H9 (cell line): ENCODE results near the gene SIPA1. TPM values are rescaled to one million over a fixed set of nuclear protein-coding genes. Genes with fewer than 3 reads are reported as not detected.

ENCODE experiments used
- DNase-seq: peaks from one replicate; pipeline ENCODE4 v3.0.0-alpha.2; 2017
- H2AFZ ChIP-seq: one replicate; pipeline ENCODE4 v1.6.1; 2013; ENCODE audit warnings: mild to moderate bottlenecking, low read length, control low read depth, moderate library complexity
- H2AK5ac ChIP-seq: 2 replicates; pipeline ENCODE4 v1.6.1; 2013; ENCODE audit warnings: low read length, control low read depth, mixed read lengths; ENCODE audit not compliant: insufficient read length
- H2BK120ac ChIP-seq: one replicate; pipeline ENCODE4 v1.6.1; 2013; ENCODE audit warnings: low read depth, mild to moderate bottlenecking, low read length, control low read depth, inconsistent platforms; ENCODE audit not compliant: poor library complexity, severe bottlenecking
- H2BK12ac ChIP-seq: 2 replicates; pipeline ENCODE4 v1.6.1; 2013; ENCODE audit warnings: low read length, control low read depth, mixed read lengths, low read depth; ENCODE audit not compliant: insufficient read length
- H2BK15ac ChIP-seq: 2 replicates; pipeline ENCODE4 v1.6.1; 2013; ENCODE audit warnings: low read depth, low read length, control low read depth
- H2BK20ac ChIP-seq: one replicate; pipeline ENCODE4 v1.6.1; 2013; ENCODE audit warnings: low read depth, mild to moderate bottlenecking, low read length, control low read depth, inconsistent platforms; ENCODE audit not compliant: poor library complexity, severe bottlenecking
- H2BK5ac ChIP-seq: 2 replicates; pipeline ENCODE4 v1.6.1; 2013; ENCODE audit warnings: low read length, control low read depth, mixed read lengths; ENCODE audit not compliant: insufficient read length
- H3K14ac ChIP-seq: 2 replicates; pipeline ENCODE4 v1.6.1; 2013; ENCODE audit warnings: low read length, control low read depth; ENCODE audit not compliant: insufficient read depth
- H3K18ac ChIP-seq: 2 replicates; pipeline ENCODE4 v1.6.1; 2013; ENCODE audit warnings: low read depth, mild to moderate bottlenecking, mixed read lengths, low read length, control low read depth; ENCODE audit not compliant: insufficient read length
- H3K23ac ChIP-seq: 2 replicates; pipeline ENCODE4 v1.6.1; 2013; ENCODE audit warnings: low read length, control low read depth, mixed read lengths, low read depth; ENCODE audit not compliant: insufficient read length
- H3K23me2 ChIP-seq: 2 replicates; pipeline ENCODE4 v1.6.1; 2013; ENCODE audit warnings: low read depth, mild to moderate bottlenecking, mixed read lengths, low read length, control low read depth; ENCODE audit not compliant: insufficient read length, poor library complexity, severe bottlenecking
- H3K27ac ChIP-seq: 2 replicates; pipeline ENCODE4 v1.5.1; 2013; ENCODE audit warnings: low read length, control low read depth, mixed read lengths, low read depth; ENCODE audit not compliant: insufficient read length
- H3K27me3 ChIP-seq: 2 replicates; pipeline ENCODE4 v1.6.1; 2013; ENCODE audit warnings: low read length, control low read depth, inconsistent platforms; ENCODE audit not compliant: insufficient read depth
- H3K4ac ChIP-seq: 2 replicates; pipeline ENCODE4 v1.6.1; 2013; ENCODE audit warnings: low read depth, mild to moderate bottlenecking, control low read depth, inconsistent platforms, low read length, moderate library complexity
- H3K4me1 ChIP-seq: 2 replicates; pipeline ENCODE4 v1.6.1; 2013; ENCODE audit warnings: low read length, control low read depth, inconsistent platforms; ENCODE audit not compliant: insufficient read depth
- H3K4me2 ChIP-seq: 2 replicates; pipeline ENCODE4 v1.6.1; 2013; ENCODE audit warnings: low read length, control low read depth, mixed read lengths; ENCODE audit not compliant: insufficient read length, insufficient read depth
- H3K56ac ChIP-seq: 2 replicates; pipeline ENCODE4 v1.6.1; 2013; ENCODE audit warnings: low read depth, mild to moderate bottlenecking, mixed read lengths, low read length, control low read depth; ENCODE audit not compliant: insufficient read length
- H3K79me1 ChIP-seq: 2 replicates; pipeline ENCODE4 v1.6.1; 2013; ENCODE audit warnings: low read depth, mild to moderate bottlenecking, moderate library complexity, low read length, control low read depth, inconsistent platforms; ENCODE audit not compliant: insufficient read depth, poor library complexity, severe bottlenecking
- H3K79me2 ChIP-seq: 2 replicates; pipeline ENCODE4 v1.6.1; 2013; ENCODE audit warnings: low read length, control low read depth, inconsistent platforms; ENCODE audit not compliant: insufficient read depth
- H3K9ac ChIP-seq: 2 replicates; pipeline ENCODE4 v1.6.1; 2013; ENCODE audit warnings: low read length, control low read depth, mixed read lengths; ENCODE audit not compliant: insufficient read length; ENCODE audit errors: extremely low read depth
- H3K9me3 ChIP-seq: one replicate; pipeline ENCODE4 v1.6.1; 2013; ENCODE audit warnings: low read depth, low read length, inconsistent platforms; ENCODE audit not compliant: control insufficient read depth
- H3T11ph ChIP-seq: one replicate; pipeline ENCODE4 v1.6.1; 2013; ENCODE audit warnings: mild to moderate bottlenecking, low read length, control low read depth, inconsistent platforms
- H4K20me1 ChIP-seq: one replicate; pipeline ENCODE4 v1.6.1; 2013; ENCODE audit not compliant: control insufficient read depth, insufficient read length, insufficient read depth
- H4K5ac ChIP-seq: 2 replicates; pipeline ENCODE4 v1.6.1; 2013; ENCODE audit warnings: low read depth, mild to moderate bottlenecking, mixed read lengths, low read length, control low read depth; ENCODE audit not compliant: insufficient read length
- H4K8ac ChIP-seq: replicated peaks from 2 replicates; pipeline ENCODE4 v1.6.1; 2013; ENCODE audit warnings: low read length, control low read depth, mixed read lengths, low read depth; ENCODE audit not compliant: insufficient read length
- H4K91ac ChIP-seq: 2 replicates; pipeline ENCODE4 v1.6.1; 2013; ENCODE audit warnings: low read depth, mild to moderate bottlenecking, moderate library complexity, mixed read lengths, low read length, control low read depth; ENCODE audit not compliant: insufficient read length
- H3K27ac Mint-ChIP-seq, 3 experiments: 2 replicates in 2 of 3; 3 replicates in 1 of 3; pipeline ENCODE4 v1.8.0; 2020 to 2021; ENCODE audit warnings: mixed read lengths in 3 of 3, mild to moderate bottlenecking in 1 of 3, moderate library complexity in 1 of 3
- H3K27me3 Mint-ChIP-seq: 2 replicates; pipeline ENCODE4 v1.8.0; 2021; ENCODE audit warnings: low read depth, mild to moderate bottlenecking, moderate library complexity, mixed read lengths
- H3K36me3 Mint-ChIP-seq, 3 experiments: 2 replicates in 2 of 3; 3 replicates in 1 of 3; pipeline ENCODE4 v1.8.0; 2020 to 2021; ENCODE audit warnings: low read depth in 3 of 3, mixed read lengths in 3 of 3; ENCODE audit not compliant: insufficient read depth in 1 of 3
- H3K4me1 Mint-ChIP-seq, 2 experiments: 2 replicates each; pipeline ENCODE4 v1.8.0; 2020; ENCODE audit warnings: mixed read lengths in 2 of 2
- H3K4me3 Mint-ChIP-seq, 2 experiments: 2 replicates in 1 of 2; 3 replicates in 1 of 2; pipeline ENCODE4 v1.8.0; 2020 to 2021; ENCODE audit warnings: mild to moderate bottlenecking in 2 of 2, mixed read lengths in 2 of 2, moderate library complexity in 1 of 2
- H3K9me3 Mint-ChIP-seq, 2 experiments: 2 replicates in 1 of 2; 3 replicates in 1 of 2; pipeline ENCODE4 v1.8.0; 2020; ENCODE audit warnings: mild to moderate bottlenecking in 2 of 2, mixed read lengths in 2 of 2, moderate library complexity in 1 of 2
- CTCF ChIP-seq: fragments of 200-600 bp; sonication (generic); conservative IDR thresholded peaks from 3 replicates; pipeline ENCODE4 v1.8.0; 2021; ENCODE audit warnings: antibody characterized with exemption, mild to moderate bottlenecking
- WGBS: extraction: QIAGEN DNeasy Blood & Tissue Kit; methylation state at CpG from one replicate; pipeline ENCODE4 v1.1.7; 2013; ENCODE audit warnings: missing lambda C conversion rate, low lambda C conversion rate, mixed read lengths; ENCODE audit not compliant: insufficient read length; ENCODE audit errors: extremely low coverage; 5-methylcytosine and 5-hydroxymethylcytosine counted together
- total RNA-seq: library from RNA; stranded (reverse); gene quantifications from 2 replicates; pipeline ENCODE4 v1.2.1, GENCODE V29; 2021

Gene SIPA1
- total RNA-seq, 1 experiment from 2014 or later: 32.0 TPM

- H2AFZ ChIP-seq: no peak overlapping the region
- H3K36me3 Mint-ChIP-seq: peaks cover 17 to 68% (median 65%) of the 10 kb centered on the region in 3 experiments; a peak in 6 of 7 replicates
- no peak overlapping the region for H3K9ac ChIP-seq
- no peak overlapping the region for H2AK5ac ChIP-seq
- no peak for TF ChIP-seq CTCF
- no peak overlapping the region for H3K18ac ChIP-seq
- no peak overlapping the region for H3K56ac ChIP-seq
- H2BK20ac ChIP-seq: no peak overlapping the region
- no peaks in the 10 kb centered on the region for H3K79me1 ChIP-seq
- H3T11ph ChIP-seq: no peak overlapping the region
- H3K4me1 Mint-ChIP-seq: no peaks in the 10 kb centered on the region
- no peaks in the 10 kb centered on the region for H3K9me3 Mint-ChIP-seq
- H3K23ac ChIP-seq: no peak overlapping the region
- H4K20me1 ChIP-seq: no peaks in the 10 kb centered on the region
- no peak overlapping the region for H4K8ac ChIP-seq
- no peak overlapping the region for H3K14ac ChIP-seq
- no peaks in the 10 kb centered on the region for H3K27me3 ChIP-seq
- DNase-seq: no peak
- no peaks in the 10 kb centered on the region for H3K23me2 ChIP-seq
- H2BK15ac ChIP-seq: no peak overlapping the region
- no peaks in the 10 kb centered on the region for H3K4me1 ChIP-seq
- no peak overlapping the region for H3K27ac Mint-ChIP-seq
- H2BK12ac ChIP-seq: no peak overlapping the region
- no peak overlapping the region for H4K91ac ChIP-seq
- H2BK120ac ChIP-seq: no peak overlapping the region
- no peak overlapping the region for H4K5ac ChIP-seq
- H3K4me3 Mint-ChIP-seq: no peak overlapping the region
- H3K79me2 ChIP-seq: no peaks in the 10 kb centered on the region
- no peak overlapping the region for H3K27ac ChIP-seq
- WGBS: no CpG with 5 or more reads among the region's 11 CpGs
- H2BK5ac ChIP-seq: no peak overlapping the region
- no peak overlapping the region for H3K4ac ChIP-seq
- no peak overlapping the region for H3K4me2 ChIP-seq
- H3K9me3 ChIP-seq: no peaks in the 10 kb centered on the region
- no peaks in the 10 kb centered on the region for H3K27me3 Mint-ChIP-seq
Measured at GRCh38 chr11:65630215-65630614, 7.7 kb upstream of the SIPA1 start.
